UCSD-AML1 (cell line): ENCODE measurements around the gene TRIM24.
"Not testable (repeated sequence)": the region's sequence is repeated elsewhere in the genome, so short reads cannot be mapped to it uniquely, and the experiment has no call there.

Source experiments
- DNase-seq: peaks from one replicate; lab custom pipeline; 2025; ENCODE audit not compliant: unreplicated experiment; lab: John Stamatoyannopoulos, UW

The TRIM24 gene

DNA sequence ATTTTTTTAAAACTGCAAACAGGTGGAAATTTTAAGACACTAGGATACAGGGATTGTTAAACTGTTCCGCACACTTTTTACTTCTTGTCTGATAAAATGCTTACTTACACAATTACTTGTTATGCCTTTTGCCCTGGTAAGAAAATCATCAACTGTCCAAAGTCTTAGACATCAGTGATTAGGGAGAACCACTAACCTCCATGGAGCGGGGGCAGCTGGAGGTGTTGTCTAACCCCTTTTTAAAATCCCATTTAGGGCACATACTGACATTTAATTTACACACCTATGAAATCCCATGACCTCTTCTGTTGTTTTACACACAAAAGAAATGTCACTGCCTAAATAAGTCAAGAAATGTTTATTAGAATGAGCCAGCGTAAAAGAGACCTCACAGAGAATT is 65.7 kb downstream of the TRIM24 start:
- DNase-seq, result no peak

DNA sequence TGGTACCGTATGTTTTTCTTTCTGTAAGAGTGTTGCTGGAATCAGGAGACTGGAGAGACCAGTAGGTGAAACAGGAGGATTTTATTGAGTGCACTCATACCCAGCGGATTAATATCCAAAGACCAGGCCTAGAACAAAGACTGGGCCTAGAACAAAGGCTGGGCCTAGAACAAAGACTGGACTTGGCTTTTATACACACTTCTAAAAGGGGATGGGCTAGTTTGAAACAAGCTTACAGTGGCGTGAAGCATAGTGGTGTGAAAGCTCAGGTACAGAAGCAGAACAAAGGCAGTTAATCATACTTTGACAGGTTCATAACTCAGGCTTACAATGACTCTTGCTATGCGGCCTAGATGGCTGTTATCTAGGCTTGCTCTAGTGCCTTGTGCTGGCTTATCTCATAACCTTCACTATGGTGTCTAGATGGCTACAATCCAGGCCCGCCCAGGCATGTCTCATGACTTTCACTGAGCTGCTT is 67.7 kb downstream of the TRIM24 start:
- DNase-seq, result no peak

GRCh38 chr7:138536833-138537232 is 76.8 kb downstream of the TRIM24 start:
- not testable (repeated sequence) for DNase-seq

DNA sequence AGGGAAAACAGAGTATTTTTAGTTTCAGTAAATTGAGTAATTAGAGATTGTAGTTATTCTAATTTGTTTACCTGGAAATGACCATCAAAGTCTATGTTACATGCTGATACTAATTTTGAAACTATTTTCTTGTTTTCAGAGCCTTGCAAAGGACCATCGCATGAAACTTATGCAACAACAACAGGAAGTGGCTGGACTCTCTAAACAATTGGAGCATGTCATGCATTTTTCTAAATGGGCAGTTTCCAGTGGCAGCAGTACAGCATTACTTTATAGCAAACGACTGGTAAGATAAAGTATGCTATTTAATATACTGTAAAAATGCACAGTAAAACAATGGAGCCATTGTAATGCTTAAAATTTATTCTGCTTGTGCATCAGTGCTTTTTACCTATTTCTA is 78.5 kb downstream of the TRIM24 start:
- no peak for DNase-seq

DNA sequence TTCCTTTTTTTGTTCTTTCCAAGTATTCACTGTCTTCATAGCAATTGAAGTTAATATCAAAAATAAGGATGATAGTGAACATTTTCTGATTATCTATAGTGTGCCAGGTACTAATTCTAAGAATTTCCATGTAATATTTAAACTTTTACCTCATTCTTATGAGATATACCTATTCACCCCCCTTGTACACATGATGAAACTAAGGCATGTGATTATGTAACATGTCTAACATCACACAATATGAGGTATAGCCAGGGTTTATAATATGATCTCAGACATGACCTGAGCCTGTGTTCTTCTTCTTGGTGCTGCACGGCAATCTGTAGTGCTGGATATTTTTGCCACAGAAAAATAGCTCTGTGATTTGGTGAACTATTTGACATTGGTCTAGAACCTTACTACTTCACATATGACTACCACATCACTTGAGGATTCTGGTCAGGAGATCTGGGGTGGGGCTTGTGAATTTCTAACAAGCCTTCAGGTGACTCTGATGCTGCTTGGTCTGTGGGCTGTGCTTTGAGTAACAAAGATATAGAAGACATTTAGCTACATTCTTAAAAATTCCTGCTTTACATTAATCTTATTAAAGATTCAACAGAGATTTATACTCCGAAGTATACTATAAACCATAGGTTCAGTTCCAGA is 79.1 kb downstream of the TRIM24 start:
- DNase-seq, result no peak

GRCh38 chr7:138542183-138542582 is 82.1 kb downstream of the TRIM24 start:
- no peak for DNase-seq

- DNase-seq, result no peak
Observed at GRCh38 chr7:138543739-138544138, 83.7 kb downstream of the TRIM24 start.

DNA sequence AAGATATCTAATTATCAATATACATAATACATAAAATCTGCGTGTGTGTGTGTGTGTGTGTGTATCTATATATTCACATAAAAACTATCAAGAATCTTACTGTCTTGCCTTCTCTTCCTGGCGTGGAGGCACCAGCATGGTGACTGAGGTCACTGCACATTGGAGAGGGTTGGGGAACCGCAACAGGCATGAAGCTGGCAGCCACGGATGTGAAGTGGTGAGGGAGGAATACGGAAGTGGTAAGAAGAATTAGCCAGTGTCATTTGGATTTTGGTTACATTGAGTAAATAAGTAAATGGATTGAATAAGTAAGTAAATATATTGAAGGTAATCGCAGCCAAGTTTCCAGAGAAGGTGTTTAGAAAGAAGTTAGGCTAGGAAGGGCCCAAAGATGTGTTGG is 85.1 kb downstream of the TRIM24 start:
- no peak for DNase-seq

GRCh38 chr7:138546064-138546619 is 86.1 kb downstream of the TRIM24 start:
- DNase-seq, result no peak

DNA sequence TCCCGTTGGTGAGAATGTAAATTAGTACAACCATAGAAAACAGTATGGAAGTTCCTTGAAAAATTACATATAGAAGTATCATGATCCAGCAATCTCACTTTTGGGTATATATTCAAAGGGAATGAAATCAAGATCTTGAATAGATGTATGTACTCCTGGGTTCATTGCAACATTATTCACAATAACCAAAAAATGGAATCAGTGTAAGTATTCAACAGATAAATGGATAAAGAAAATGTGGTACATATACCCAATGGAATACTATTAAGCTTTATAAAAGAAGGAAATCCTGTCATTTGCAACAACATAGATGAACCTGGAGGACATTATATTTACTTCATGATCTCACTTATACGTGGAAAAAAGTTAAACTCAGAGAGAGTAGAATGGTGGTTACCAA is 86.8 kb downstream of the TRIM24 start:
- no peak for DNase-seq

DNA sequence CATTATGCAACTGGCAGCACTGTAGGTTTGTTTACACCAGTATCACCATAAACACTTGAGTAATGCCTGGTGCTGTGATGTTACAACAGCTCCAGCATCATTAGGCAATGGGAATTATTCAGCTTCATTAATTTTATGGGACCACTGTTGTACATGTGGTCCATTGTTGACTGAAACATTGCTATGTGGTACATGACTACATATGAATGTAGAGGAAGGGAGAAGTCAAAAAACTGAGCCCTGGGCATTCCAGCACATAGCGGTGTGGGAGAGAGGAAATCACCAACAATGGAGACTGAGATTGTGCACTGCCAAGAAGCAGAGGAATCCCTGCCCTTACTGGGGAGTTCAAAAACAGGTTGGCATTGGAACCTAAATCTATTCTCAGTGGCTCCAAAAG is 89.0 kb downstream of the TRIM24 start:
- DNase-seq, result no peak

- DNase-seq, result no peak
Observed at GRCh38 chr7:138550337-138550736, 90.3 kb downstream of the TRIM24 start.

GRCh38 chr7:138551102-138551501 is 91.0 kb downstream of the TRIM24 start:
- DNase-seq, result no peak

GRCh38 chr7:138553805-138554204 is 93.7 kb downstream of the TRIM24 start:
- DNase-seq, result no peak

DNA sequence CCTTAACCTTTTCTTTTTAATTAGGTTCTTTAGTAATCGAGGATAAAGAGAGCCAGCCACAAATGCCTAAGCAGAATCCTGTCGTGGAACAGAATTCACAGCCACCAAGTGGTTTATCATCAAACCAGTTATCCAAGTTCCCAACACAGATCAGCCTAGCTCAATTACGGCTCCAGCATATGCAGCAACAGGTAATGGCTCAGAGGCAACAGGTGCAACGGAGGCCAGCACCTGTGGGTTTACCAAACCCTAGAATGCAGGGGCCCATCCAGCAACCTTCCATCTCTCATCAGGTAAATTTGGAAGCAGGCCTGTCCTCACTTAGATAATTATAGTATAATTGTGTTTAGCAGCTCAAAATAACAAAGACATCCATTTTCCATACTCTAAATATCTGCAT is 94.6 kb downstream of the TRIM24 start:
- no peak for DNase-seq

GRCh38 chr7:138555684-138556083 is 95.6 kb downstream of the TRIM24 start:
- no peak for DNase-seq

DNA sequence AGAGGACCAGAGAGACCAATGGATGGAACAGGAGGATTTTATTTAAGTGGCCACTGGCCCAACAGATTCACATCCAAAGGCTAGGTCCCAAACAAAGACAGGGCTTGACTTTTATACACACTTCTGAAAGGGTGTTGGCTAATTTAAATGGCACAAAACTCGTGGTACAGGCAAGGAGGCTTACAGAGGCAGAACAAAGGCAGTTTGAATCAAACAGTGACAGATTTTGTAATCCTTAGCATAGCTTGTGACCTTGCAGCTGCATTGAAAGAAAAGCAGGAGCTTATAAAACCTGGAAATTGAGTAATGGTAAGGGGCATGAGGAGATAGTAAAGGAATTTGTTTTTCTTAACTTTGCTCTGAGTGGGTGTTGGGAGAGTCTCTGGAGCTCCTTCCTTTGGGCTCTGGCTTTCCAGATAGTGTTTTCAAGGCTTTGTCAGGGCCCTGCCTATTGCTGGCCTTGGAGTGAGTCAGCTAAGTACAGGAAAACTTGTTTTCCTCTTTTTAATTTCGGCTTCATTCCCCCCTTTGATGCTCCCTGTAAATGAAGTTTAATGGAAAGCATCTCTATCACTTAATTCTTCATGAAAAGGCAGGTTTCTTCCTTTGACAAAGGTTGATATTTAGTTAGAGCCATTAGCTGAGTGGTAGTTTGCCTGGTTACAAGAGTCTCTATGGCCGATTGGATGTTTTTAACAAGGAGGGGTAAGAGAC is 96.9 kb downstream of the TRIM24 start:
- no peak for DNase-seq

DNA sequence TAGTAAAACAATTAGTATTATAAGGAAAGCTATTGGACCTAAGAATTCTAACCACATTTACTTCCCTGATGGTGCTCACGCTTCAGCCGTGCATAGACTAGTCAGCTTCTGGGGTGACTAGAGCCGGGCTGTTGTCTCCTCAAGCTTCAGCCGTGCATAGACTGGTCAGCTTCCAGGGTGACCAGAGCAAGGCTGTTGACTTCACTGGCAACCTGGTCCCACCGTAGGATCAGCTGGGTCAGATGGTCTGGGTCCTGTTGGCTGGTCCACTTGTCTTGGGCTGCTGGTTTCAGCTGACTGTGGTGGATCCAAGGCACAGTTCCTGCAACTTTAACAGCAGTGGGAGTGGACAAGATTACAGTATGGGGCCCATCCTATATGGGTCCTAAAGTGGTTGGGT is 99.4 kb downstream of the TRIM24 start:
- DNase-seq, result no peak

DNA sequence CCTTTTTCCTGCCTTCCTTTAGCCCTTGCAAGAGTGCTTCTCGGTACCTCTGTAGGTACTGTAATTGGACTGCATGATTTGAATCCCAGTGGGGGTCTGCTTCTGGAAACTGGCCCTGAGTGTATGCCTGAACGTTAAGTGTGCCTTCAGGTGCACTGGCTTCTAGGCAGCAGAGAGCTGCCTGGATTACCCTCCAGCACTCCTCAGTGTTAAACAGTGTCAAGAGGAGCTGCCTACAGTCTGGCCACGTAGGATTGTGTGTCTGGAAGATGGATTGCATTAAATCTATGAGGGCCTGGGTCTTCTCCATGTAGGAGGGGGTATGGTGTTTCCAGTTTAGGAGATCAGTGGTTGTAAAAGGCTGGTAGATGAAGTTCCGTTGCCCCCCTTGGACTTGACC is 103.7 kb downstream of the TRIM24 start:
- no peak for DNase-seq

- DNase-seq, result no peak
Observed at GRCh38 chr7:138564365-138564764, 104.3 kb downstream of the TRIM24 start.

- peak; percentile 7 for DNase-seq
Observed at GRCh38 chr7:138565071-138565450, 105.0 kb downstream of the TRIM24 start.

- DNase-seq, result no peak
Observed at GRCh38 chr7:138565451-138566114, 105.5 kb downstream of the TRIM24 start.
